OCI-LY1 (cell line): Measurements from ENCODE around the gene DEFB113.

Experiments used
- CTCF ChIP-seq: fragments of 200-600 bp; sonication (generic), shearing (Covaris generic); IDR thresholded peaks from 2 replicates; pipeline ENCODE4 v1.5.1; 2017; ENCODE audit warnings: mild to moderate bottlenecking, antibody characterized with exemption, low read length, moderate library complexity, mixed read lengths
- EZH2 ChIP-seq: fragments of 200-600 bp; sonication (generic), shearing (Covaris generic); IDR thresholded peaks from 2 replicates; pipeline ENCODE4 v1.8.0; 2017; ENCODE audit warnings: borderline replicate concordance, mixed run types, mild to moderate bottlenecking, antibody characterized with exemption, low read length, moderate library complexity, mixed read lengths

GRCh38 chr6:49995278-49995677 lies 25.9 kb upstream of the DEFB113 start:
- TF ChIP-seq CTCF (no peak), EZH2 (no peak)
